8988T (cell line): ENCODE data around the gene CLEC20A.
A peak's percentile ranks its signal among the peaks of the same experiment; 100 is the strongest.
"Not testable (repeated sequence)": the region's sequence is repeated elsewhere in the genome, so short reads cannot be mapped to it uniquely, and the experiment has no call there.

Experiments used
- DNase-seq: peaks from one replicate; pipeline ENCODE4 v3.0.0; 2011

The CLEC20A gene

DNA sequence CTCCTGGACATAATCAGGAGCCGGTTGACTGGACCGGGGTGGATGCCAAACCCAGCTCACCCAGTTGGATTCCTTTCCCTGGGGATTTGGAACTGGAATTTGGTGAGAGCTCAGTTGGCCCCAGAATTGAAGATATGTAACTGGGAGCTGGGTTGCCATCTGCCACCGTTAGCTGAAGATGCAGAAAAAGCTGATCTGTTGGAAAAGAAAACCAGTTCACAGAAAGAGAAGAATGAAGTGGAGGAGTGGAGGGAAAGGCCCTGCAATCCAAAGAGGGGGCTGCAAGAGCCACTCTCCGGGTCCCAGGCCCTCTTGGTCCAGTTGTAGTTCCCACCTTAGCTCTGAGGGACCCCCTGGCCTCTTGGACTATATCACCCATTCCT, 32.2 kb upstream of the CLEC20A start:
- no peak for DNase-seq

GRCh38 chr1:178528228-178528952, 31.6 kb upstream of the CLEC20A start:
- no peak for DNase-seq

DNA sequence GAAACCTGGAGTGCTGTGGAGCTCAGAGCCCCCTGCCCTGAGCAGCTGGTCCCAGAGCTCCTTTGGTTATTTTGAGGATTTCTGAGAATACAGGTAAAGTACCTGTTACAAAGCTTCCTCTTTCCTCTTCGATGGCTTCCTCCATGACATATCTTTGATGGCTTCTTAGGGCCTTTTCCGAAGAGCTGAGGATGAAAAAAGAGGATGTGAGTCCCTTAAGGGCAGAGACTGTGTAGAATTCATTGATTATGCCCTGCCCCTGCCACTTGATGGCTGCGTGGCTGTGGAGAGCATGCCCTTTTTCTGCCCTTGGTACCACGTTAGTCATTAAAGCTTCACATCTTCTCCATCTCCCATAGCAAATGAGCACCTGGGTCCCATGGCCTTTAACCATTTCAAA, 30.4 kb upstream of the CLEC20A start:
- no peak for DNase-seq

DNA sequence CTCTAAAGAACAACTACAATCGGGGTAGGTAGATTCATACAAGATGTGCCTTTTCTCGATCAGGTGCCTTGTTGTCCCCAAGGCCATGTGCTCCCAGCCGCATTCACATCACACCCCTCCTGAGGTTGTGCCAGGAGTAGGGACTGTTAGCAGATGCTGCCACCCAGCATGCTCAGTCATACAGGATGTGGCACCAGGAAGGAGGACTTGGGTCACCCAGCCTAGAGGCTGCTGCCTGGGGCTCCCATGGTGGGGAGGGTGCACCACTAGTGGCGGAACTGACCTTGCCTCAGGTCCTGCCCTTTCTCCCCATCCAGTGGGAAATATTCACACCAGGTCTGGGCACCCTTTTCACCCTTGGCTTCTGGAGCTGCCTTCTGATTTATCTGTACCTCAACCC, 24.5 kb upstream of the CLEC20A start:
- no peak for DNase-seq

DNA sequence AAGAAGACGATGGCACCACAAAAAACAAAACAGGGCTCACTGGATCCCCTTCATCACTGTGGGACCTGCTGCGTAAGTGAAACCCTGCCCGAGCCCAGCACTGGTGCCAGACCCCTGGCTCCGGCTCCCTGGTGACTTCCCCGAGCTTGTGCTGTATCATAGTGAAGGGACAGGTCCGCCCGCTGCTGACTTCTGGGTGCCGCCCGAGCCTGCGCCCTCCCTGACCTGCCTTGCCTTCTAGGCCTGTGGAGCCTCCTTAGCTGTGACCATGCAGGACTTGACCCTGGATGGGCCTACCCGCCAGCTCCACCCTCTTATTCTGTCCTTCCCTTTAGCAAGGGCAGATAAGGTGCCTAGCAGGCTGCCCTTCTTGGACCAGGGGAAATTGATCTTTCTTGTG, 24.0 kb upstream of the CLEC20A start:
- no peak for DNase-seq

DNA sequence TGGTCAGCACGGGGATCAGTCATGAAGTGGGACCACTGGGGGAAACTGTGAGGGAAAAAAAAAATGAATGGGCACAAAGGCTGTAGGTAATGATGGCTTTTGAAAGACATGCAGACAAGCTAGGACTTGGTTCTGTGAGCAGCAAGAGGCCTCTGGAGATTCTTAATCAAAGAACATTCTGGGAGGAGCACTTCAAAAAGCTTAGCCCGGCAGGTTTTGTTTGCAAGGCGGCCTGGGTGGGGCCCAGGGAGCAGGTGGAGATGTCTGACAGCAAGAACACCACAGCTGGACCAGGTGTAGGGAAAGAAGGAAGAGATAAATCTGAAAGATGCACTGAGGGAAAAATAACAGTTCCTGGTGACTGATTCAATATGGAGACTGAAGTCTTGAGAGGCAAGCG, 22.1 kb upstream of the CLEC20A start:
- DNase-seq, result no peak

GRCh38 chr1:178516110-178516509, 19.3 kb upstream of the CLEC20A start:
- no peak for DNase-seq

DNA sequence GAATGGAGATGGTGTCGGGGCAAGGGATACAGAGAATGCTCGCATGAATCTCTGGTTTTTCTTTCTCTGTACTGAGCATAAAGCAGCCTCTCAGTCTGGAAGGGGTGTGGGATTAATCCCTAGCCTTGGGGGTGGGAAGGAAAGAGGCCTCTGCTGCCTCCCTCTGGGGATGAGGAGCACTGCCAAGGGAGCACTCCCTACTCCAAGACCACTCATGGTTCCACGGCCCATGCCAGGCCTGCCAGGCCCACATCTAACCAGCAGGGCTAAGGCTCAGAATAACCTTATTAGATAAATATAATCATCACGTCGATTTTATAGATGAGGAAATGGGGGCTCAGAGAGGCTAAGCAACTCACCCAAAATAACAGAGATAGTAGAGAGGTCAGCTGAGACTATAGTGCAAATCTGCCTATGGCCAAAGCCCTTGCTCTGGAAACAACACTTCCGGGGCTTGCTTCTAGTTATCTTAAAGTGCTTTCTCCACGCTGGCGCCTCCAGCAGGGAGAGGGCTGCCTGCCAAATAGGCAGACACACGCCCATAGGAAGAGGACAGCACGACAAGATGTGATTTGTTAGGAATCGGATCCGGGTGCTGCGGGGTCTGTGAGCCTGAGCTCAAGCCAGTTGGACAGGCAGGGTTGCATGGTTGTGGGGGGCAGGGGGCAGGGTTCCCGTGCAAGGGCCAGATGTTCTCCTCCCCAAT, 16.7 kb upstream of the CLEC20A start:
- no peak for DNase-seq

DNA sequence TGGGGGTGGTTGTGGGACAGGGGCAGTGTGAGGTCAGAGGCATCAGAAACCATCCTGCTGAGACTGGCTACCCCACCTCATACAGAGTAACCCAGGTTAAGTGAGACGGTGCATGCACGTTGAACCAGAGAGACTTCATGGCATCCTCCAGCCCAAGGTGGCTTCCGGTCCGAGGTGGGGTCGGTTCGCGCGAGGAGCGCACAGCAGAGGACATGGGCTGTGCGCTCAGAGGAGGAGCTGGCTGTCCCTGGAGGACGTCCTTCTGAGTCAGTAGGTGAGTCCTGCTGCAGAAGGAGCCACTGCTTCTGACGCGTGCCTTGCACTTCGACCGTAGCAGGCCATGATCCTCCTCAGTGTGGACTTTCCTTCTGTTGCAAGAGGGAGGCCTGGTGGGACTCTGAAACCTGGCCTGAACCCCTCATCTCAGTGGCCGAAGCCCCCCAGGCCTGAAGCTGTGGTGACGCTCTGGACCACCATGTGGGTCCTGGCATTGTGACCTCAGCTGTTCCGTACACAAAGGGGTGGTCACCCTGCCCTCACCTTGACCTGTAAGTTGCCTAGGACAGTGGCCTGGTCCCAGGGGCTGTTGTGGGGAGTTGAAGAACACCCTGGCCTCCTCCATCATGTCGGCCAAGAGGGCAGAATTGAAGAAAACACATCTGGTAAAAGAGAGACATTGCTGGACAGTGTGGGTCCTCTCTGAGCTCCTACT, 16.0 kb upstream of the CLEC20A start, which contains the start of gene TEX35:
TSS of gene TEX35 (plus strand) at position 544 of the 712 bp plus-strand sequence. CDS start at position 624, 80 bp downstream.
- DNase-seq, result no peak

DNA sequence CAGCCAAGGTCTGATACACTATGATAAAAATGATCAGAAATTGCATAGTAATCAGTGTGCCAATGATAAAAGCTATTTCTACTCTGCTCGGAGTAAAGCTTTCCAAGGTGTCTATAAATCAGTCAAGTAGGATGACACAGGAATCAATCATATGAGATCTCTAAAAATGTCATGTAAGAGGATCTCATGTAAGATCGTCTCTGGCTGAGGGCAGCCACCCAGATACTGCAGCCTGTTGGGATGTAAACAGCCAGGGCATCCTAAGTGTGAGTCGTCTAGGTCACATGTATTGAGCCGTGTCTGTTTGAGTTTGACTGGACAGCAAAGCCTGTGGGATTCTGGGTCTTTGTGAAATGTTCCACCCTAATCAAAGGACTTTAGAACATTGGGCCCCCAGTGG, 13.4 kb upstream of the CLEC20A start:
- DNase-seq, result no peak

- DNase-seq, result no peak
Observed at GRCh38 chr1:178509414-178510007, 12.7 kb upstream of the CLEC20A start.

DNA sequence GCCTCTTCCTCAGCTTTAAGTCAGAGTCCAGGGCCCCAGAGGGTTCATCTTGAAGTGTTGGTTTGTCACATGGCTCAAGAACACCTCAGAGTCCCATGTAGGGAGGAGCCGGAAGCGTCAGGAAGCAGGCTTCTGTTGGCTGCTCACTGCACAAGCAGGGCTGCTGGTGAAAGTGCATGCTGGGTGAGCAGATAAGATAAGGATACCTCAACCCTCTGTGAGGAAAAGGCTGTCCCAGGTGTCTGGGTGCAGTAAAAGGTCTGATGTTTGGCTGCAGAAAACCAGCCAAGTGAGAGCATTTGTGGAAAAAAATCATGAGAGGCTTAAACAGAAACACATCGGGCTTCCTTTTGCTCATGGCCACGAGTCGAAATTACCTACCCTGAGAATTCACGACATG, 9.9 kb upstream of the CLEC20A start:
- no peak for DNase-seq

DNA sequence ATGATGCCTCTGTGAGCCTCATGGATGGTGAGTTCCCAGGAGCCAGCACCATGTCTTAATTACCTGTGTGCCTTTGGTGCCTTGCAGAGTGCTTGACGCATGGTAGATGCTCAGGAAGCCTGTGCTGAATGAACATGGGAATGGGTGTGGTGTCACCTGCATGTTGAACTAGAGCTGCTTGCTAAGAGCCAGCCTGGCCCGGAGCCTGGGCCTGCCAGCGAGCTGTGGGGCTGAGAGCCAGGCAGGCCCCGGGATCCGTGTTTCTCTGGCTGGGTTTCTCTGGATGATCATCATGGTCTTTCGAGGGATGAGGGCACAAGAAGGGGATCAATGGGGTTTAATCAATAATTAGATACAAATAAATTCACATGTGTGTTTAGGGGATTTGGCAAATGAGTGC, 9.4 kb upstream of the CLEC20A start:
- DNase-seq, result no peak

DNA sequence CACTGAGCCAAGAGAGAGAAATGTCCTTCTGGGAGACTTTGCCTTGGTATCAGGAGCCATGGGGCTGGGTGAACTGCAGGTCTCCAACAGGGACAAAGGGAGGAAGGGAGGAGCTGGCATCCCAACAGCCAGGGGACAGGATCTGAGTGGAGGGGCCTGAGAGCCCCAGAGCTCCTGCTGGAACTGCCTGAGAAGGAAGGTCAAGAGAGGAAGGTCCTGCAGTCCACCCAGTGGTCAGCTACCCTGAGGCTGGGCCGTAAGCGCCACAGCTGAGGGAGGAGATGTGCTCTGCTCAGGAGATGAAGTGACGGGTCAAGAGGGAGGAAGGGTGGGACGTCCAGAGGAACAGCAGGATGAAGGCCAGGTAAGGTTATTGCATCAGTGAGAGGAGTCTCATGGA, 7.5 kb upstream of the CLEC20A start:
- no peak for DNase-seq

DNA sequence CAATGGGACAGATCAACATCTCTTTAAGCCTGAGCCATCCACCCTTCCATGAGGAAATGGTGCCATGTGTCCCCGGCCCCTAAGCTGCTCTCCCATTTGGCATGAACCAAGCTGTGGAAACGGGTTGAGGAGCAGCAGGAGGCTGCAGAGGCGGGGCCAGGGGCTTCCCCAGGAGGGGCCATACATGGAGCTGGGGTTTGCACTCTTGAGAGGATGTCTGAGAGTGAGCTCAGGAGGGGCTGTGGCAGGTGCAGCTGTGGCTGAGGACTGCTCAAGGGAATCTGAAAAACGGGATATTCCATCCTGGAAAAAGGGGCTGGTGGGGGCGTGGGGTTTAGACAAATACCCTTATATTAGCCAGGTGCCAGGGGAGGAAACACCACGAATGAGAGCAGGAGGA, 7.1 kb upstream of the CLEC20A start:
- DNase-seq, result no peak

DNA sequence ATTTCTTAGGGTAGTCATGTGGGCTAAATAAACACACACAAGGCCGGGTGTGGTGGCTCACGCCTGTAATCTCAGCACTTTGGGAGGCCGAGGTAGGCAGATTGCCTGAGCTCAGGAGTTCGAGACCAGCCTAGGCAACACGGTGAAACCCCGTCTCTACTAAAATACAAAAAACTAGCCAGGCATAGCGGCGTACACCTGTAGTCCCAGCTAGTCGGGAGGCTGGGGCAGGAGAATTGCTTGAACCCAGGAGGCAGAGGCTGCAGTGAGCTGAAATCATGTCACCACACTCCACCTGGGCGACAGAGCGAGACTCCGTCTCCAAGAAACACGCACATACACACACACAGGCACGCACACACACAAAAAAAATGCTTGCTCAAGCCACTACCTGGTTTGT, 6.6 kb upstream of the CLEC20A start:
- not testable (repeated sequence) for DNase-seq

DNA sequence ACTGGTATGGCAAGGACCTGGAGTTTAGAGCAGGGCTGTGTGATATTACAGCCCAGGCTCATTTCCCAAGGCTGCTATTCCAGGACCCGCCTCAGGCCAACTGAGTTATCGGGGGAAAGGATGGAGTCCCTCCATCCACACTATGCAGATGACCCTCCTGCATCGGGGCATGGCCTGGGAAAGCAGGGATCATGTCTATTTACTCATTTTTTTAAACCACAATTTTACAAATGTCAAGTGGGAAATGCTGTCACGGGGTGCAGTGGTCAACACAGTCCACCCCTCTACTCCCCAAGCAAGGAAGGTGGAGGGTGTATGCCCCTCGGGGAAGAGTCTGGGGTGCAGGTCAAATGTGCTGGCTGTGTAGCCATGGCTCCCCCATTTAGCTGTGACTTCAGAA, 6.1 kb upstream of the CLEC20A start:
- no peak for DNase-seq

- DNase-seq, result no peak
Observed at GRCh38 chr1:178502330-178502714, 5.6 kb upstream of the CLEC20A start.

- DNase-seq, result peak; percentile 72
Observed at GRCh38 chr1:178501705-178502329, 5.1 kb upstream of the CLEC20A start.

- no peak for DNase-seq
Observed at GRCh38 chr1:178500936-178501554, 4.3 kb upstream of the CLEC20A start.

GRCh38 chr1:178500091-178500770, 3.5 kb upstream of the CLEC20A start:
- no peak for DNase-seq
